MCF 10A (cell line): Measurements from ENCODE around the gene GAB3. TPM values are rescaled to one million over a fixed set of nuclear protein-coding genes. Genes with fewer than 3 reads are reported as not detected.

Experiments used
- BruUV-seq: library from RNA; stranded (reverse); fragments of 400-500 nt; replicated peaks from 2 replicates; lab custom pipeline; 2021; lab: Mats Ljungman, UMichigan
- CTCF ChIA-PET: fragments of 300-600 bp; sonication (Branson Sonifier 250); formaldehyde crosslinking; extraction: SDS; loops from one replicate; lab custom pipeline; 2021; ENCODE audit warnings: antibody characterized with exemption, inconsistent platforms; lab: Yijun Ruan, JAX
- POLR2A ChIA-PET: fragments of 300-600, 350-650 bp; sonication (Branson Sonifier 250); formaldehyde crosslinking; extraction: SDS; loops from one replicate; lab custom pipeline; 2020; ENCODE audit warnings: antibody characterized with exemption, inconsistent platforms; lab: Yijun Ruan, JAX
- DNase-seq: peaks from one replicate; pipeline ENCODE4 v3.0.0-alpha.2; 2018; ENCODE audit not compliant: unreplicated experiment
- H3K27ac Mint-ChIP-seq: one replicate; pipeline ENCODE4 v1.8.0; 2022; ENCODE audit warnings: mild to moderate bottlenecking, low read depth, mixed read lengths; ENCODE audit not compliant: unreplicated experiment
- H3K27me3 Mint-ChIP-seq: one replicate; pipeline ENCODE4 v1.8.0; 2022; ENCODE audit warnings: mixed read lengths; ENCODE audit not compliant: insufficient read depth, unreplicated experiment
- H3K36me3 Mint-ChIP-seq: one replicate; pipeline ENCODE4 v1.8.0; 2022; ENCODE audit warnings: mild to moderate bottlenecking, moderate library complexity, mixed read lengths; ENCODE audit not compliant: insufficient read depth, unreplicated experiment
- H3K4me1 Mint-ChIP-seq: one replicate; pipeline ENCODE4 v1.8.0; 2022; ENCODE audit warnings: mixed read lengths; ENCODE audit not compliant: insufficient read depth, unreplicated experiment
- H3K4me3 Mint-ChIP-seq: one replicate; pipeline ENCODE4 v1.8.0; 2022; ENCODE audit warnings: mild to moderate bottlenecking, moderate library complexity, mixed read lengths; ENCODE audit not compliant: unreplicated experiment
- H3K9me3 Mint-ChIP-seq: one replicate; pipeline ENCODE4 v1.8.0; 2022; ENCODE audit warnings: mixed read lengths; ENCODE audit not compliant: unreplicated experiment
- intact Hi-C: fragments of 100-400 bp; cut with micrococcal nuclease; formaldehyde crosslinking; loops from 2 replicates; pipeline ENCODE4 v1.14.1; 2022
- total RNA-seq: library from RNA; stranded (reverse); gene quantifications from 2 replicates; pipeline ENCODE4 v1.2.3, GENCODE V29; 2022
- TF ChIP-seq, protein P1 (sequence below): fragments of 200-600 bp; IDR thresholded peaks from one replicate; pipeline ENCODE4 v1.8.0; 2022; ENCODE audit warnings: antibody characterized with exemption, mild to moderate bottlenecking; ENCODE audit not compliant: unreplicated experiment

The GAB3 gene
- total RNA-seq, 1 experiment from 2014 or later, result 2.1 TPM

DNA sequence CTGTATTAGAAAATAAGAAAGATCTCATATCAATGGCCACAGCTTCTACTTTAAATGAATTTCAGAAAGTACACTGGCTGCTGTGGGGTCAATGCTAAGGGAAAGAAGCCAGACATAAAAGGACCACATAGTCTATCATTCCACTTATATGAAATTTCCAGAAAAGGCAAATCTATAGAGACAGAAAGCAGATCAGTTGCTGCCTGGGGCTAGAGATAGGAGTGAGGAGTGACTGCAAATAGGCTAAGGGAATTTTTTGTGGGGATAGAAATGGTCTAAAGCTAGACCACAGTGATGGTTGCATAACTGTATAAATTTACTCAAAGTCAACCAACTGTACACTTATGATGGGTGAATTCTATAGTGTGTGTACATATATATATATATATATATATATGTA, 8.3 kb downstream of the GAB3 start:
- H3K36me3 Mint-ChIP-seq, result no peaks in the 10 kb centered on the region
- intact Hi-C loops, result no loop called here
- CTCF ChIA-PET, result no interaction called here
- no peaks in the 10 kb centered on the region for H3K27me3 Mint-ChIP-seq
- no TSS peak for BruUV-seq
- TF ChIP-seq, protein P1, sequence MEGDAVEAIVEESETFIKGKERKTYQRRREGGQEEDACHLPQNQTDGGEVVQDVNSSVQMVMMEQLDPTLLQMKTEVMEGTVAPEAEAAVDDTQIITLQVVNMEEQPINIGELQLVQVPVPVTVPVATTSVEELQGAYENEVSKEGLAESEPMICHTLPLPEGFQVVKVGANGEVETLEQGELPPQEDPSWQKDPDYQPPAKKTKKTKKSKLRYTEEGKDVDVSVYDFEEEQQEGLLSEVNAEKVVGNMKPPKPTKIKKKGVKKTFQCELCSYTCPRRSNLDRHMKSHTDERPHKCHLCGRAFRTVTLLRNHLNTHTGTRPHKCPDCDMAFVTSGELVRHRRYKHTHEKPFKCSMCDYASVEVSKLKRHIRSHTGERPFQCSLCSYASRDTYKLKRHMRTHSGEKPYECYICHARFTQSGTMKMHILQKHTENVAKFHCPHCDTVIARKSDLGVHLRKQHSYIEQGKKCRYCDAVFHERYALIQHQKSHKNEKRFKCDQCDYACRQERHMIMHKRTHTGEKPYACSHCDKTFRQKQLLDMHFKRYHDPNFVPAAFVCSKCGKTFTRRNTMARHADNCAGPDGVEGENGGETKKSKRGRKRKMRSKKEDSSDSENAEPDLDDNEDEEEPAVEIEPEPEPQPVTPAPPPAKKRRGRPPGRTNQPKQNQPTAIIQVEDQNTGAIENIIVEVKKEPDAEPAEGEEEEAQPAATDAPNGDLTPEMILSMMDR, result no peak
- no peak overlapping the region for H3K4me3 Mint-ChIP-seq
- no peak overlapping the region for H3K27ac Mint-ChIP-seq
- peaks cover 11% of the 10 kb centered on the region for H3K4me1 Mint-ChIP-seq
- H3K9me3 Mint-ChIP-seq, result no peaks in the 10 kb centered on the region
- POLR2A ChIA-PET, result no interaction called here
- DNase-seq, result no peak

DNA sequence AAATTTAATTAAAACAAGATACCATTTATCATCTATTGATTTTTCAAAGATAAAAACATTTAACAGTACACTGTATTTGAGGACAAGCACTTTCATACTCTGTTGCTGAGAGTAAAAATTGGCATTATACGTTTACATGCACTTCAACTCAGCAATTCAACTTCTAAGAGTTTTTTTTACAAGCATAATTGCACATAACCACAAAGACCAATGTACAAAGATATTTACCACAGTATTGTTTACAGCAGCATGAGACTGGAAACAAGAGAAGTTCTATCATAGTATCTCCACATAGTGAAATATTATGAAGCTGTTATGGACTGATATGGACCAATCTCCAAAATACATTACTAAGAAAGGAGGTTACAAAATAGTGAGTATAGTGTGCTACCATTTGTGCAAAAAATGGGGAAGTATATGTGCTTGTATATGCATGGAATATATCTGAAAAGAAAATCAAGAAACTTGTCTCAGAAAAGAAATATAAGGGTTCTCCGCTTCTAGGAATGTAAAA, 10.9 kb downstream of the GAB3 start:
- DNase-seq, result no peak
- Mint-ChIP-seq H3K9me3 (no peaks in the 10 kb centered on the region), H3K4me1 (peaks cover 35% of the 10 kb centered on the region), H3K4me3 (no peak overlapping the region), H3K36me3 (no peaks in the 10 kb centered on the region), H3K27me3 (no peaks in the 10 kb centered on the region), H3K27ac (no peak overlapping the region)
- ChIA-PET POLR2A (interaction anchor here (0.6 to 1.1 kb wide), 3 partner anchors 12 to 76 kb away, joined by 3 read pairs; no protein-coding TSS in a partner anchor), CTCF (interaction anchor here (0.6 to 4.8 kb wide), 2 partner anchors 8 to 894 kb away, joined by 3 to 35 read pairs; no protein-coding TSS in a partner anchor)
- TF ChIP-seq, protein P1, result no peak
- intact Hi-C loops, result no loop called here
- BruUV-seq, result no TSS peak

DNA sequence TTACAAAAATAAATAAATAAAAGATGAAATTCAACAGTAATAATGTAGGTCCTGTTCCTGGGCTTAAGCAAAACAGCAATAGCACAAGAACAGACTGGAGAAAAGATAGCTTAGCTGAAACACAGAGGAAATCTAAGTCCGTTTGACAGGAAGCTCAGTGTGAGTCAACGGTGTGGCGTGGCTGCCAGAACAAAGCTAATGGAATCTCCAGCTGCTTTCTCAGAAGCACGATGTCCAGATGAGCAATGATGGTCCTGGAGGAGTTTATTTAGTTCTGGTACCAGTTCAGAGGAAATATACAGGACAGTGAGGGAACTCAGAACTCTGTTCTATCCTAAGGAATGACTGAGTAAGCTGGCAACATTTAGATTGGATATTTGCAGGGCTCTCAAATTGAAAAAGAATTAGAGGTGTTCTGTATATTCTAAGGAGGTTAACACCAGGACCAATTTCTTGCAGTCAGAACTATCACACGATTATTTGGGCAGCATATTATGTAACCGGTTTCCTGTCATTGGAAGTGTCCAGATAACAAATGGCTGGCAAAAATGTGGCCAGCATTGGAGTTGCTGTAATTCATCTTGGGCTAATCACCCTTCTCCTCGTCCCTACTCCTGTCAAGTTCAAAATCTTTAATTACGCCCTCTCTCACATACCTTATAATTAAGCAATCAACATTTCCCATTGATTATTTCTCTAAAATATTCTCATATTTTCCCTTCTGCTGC, 12.7 kb downstream of the GAB3 start:
- intact Hi-C loops, result no loop called here
- peaks cover 50% of the 10 kb centered on the region for H3K4me1 Mint-ChIP-seq
- ChIA-PET CTCF (interaction anchor here (0.9 to 4.8 kb wide), 6 partner anchors 9 to 128 kb away, joined by 3 to 35 read pairs (median 3); no protein-coding TSS in a partner anchor), POLR2A (interaction anchor here (0.7 to 3.8 kb wide), 9 partner anchors 8 to 211 kb away, joined by 3 to 26 read pairs (median 4); partner anchors contain the start of gene MPP1)
- BruUV-seq, result no TSS peak
- DNase-seq, result peak; percentile 78
- H3K4me3 Mint-ChIP-seq, result no peak overlapping the region
- no peaks in the 10 kb centered on the region for H3K9me3 Mint-ChIP-seq
- TF ChIP-seq, protein P1, result no peak
- no peaks in the 10 kb centered on the region for H3K36me3 Mint-ChIP-seq
- peak overlapping the region; percentile 84 for H3K27ac Mint-ChIP-seq
- H3K27me3 Mint-ChIP-seq, result no peaks in the 10 kb centered on the region

DNA sequence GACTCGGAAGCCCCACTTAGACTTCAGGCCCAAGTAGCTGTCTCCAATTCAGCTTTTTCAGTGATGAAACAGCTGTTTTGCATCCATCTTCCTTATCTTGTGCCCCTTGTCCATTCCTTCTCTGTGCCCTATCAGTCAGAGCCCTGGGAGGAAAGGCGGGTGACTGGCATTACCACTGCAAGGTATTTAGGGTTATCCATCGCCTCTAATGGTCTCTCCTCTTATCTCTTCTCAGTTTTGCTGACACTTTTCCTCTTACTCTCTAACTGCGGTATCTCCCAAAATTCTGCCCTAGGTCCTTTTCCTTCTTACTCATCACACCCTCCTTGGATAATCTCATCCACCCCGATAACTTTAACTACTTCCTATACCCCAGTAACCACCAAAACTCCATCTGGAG, 13.7 kb downstream of the GAB3 start:
- TF ChIP-seq, protein P1, result no peak
- H3K27me3 Mint-ChIP-seq, result no peaks in the 10 kb centered on the region
- BruUV-seq, result no TSS peak
- H3K4me3 Mint-ChIP-seq, result no peak overlapping the region
- peaks cover 60% of the 10 kb centered on the region for H3K4me1 Mint-ChIP-seq
- no peaks in the 10 kb centered on the region for H3K36me3 Mint-ChIP-seq
- ChIA-PET CTCF (interaction anchor here (0.9 to 4.8 kb wide), 3 partner anchors 10 to 25 kb away, joined by 3 to 35 read pairs (median 6); no protein-coding TSS in a partner anchor), POLR2A (interaction anchor here (1.0 to 3.8 kb wide), 4 partner anchors 9 to 40 kb away, joined by 3 to 26 read pairs (median 7); no protein-coding TSS in a partner anchor)
- DNase-seq, result no peak
- H3K9me3 Mint-ChIP-seq, result no peaks in the 10 kb centered on the region
- H3K27ac Mint-ChIP-seq, result peak overlapping the region; percentile 84
- intact Hi-C loops, result no loop called here
